Mesodermal cell (in vitro differentiated cells): ENCODE results near the gene EFNA5.

Experiments
- H3K27ac ChIP-seq: 2 replicates; pipeline ENCODE4 v1.7.0; 2013; ENCODE audit warnings: mild to moderate bottlenecking, low read depth, low read length, moderate library complexity; ENCODE audit not compliant: severe bottlenecking
- H3K36me3 ChIP-seq: 2 replicates; pipeline ENCODE4 v1.7.1; 2013; ENCODE audit warnings: mild to moderate bottlenecking, low read length, moderate library complexity; ENCODE audit not compliant: control insufficient read depth, insufficient read depth
- H3K4me1 ChIP-seq: one replicate; pipeline ENCODE4 v1.7.1; 2013; ENCODE audit warnings: mild to moderate bottlenecking, low read length; ENCODE audit not compliant: insufficient read depth, control insufficient read depth, poor library complexity, severe bottlenecking
- H3K4me3 ChIP-seq: 2 replicates; pipeline ENCODE4 v1.7.0; 2013; ENCODE audit warnings: low read length, control low read depth, mild to moderate bottlenecking; ENCODE audit not compliant: insufficient read depth, poor library complexity, severe bottlenecking; ENCODE audit errors: extremely low read depth
- H3K9me3 ChIP-seq: 2 replicates; pipeline ENCODE4 v1.7.1; 2013; ENCODE audit warnings: mild to moderate bottlenecking, low read length, moderate library complexity; ENCODE audit not compliant: control insufficient read depth
- WGBS, 2 experiments: methylation state at CpG; one replicate each; pipeline ENCODE4 v1.1.5; 2013; ENCODE audit warnings: missing lambda C conversion rate in 2 of 2; ENCODE audit not compliant: insufficient coverage in 2 of 2; 5-methylcytosine and 5-hydroxymethylcytosine counted together

EFNA5 gene

DNA sequence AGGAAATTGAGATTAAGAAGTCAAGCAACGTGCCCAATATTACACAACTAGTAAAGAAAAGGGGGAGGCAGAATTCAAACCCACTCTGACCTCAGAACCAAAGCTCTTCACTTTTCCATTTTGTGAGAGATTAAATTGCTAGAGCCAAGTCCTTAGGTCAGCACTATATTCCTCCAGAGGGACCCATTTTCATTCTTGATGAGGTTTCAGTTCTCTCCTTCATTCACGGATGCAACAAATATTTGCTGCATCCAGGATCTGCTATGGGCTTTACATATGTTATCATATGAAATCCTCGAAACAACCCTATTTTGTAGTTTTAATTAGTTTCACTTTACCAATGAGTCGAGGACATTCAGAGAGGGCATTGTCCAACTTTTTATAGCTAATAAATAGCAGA is 239.2 kb downstream of the EFNA5 start:
- H3K9me3 ChIP-seq, result no peaks in the 10 kb centered on the region
- H3K4me3 ChIP-seq, result no peak overlapping the region
- WGBS, 2 experiments, result 60% methylated on average over 1 of the region's 4 CpGs; no CpG with 5 or more reads in 1 of the 2 experiments

DNA sequence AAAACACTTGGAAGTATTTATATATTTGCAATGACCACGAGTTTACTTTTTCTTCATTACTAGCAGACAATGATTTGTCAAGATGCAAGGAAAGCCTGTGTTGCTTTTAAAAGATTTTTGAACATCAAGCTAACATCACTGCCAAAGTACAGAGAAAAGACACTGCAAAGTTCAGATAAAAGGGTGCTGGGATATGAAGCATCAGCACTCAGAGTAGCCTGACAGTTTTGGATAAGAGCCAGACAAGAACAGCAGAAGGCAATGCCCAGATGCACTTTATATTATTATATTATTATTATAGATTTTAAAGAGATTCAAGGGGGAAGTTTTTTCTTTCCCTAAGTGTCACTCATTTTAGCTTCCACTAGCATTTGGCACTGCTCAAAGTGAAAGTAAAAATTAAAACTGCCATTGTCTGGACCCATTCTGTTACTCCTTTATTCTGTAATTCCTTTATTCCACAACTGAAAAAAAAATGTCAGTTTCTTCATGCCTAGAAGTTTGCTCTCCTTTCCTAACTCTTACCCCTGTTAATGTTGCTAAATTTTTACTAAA is 240.6 kb downstream of the EFNA5 start:
- H3K27ac ChIP-seq, result no peak overlapping the region

More for the DNA sequence above, 239.2 kb downstream of the EFNA5 start:
- H3K4me1 ChIP-seq, result peaks cover 9% of the 10 kb centered on the region
- H3K36me3 ChIP-seq, result no peaks in the 10 kb centered on the region
- no peak overlapping the region for H3K27ac ChIP-seq

DNA sequence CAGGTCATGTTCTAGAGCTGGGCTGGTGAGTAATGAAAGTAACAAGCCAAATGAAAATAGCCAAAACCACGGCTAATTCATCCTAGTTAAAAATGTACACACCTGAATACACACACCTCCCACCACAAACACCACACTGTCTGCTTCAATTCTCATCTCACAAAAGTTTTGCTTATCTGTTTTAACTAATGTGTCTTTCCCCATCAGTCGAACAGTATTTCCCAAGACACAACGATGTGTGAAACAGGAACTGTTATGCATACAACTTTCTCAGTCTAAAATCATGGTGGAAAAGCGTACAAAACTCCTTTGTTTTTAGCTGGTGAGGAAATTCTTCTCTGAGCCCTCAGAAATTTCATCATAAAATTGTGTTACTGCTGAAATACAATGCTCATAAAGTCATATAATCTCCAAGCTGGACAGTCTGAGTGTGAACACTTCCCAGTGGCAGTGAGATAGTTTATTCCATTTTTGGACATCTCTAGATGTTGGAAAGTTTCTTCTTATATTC is 242.4 kb downstream of the EFNA5 start:
- H3K4me1 ChIP-seq, result peaks cover 30% of the 10 kb centered on the region
- WGBS, 2 experiments, result 100% methylated on average over 1 to 3 of the region's 4 CpGs
- H3K27ac ChIP-seq, result no peak overlapping the region
- no peak overlapping the region for H3K4me3 ChIP-seq
- no peaks in the 10 kb centered on the region for H3K36me3 ChIP-seq
- H3K9me3 ChIP-seq, result no peaks in the 10 kb centered on the region

More for the DNA sequence above, 240.6 kb downstream of the EFNA5 start:
- WGBS, 2 experiments, result no CpG with 5 or more reads among the region's 1 CpG
- Histone ChIP-seq H3K36me3 (no peaks in the 10 kb centered on the region), H3K4me3 (no peak overlapping the region), H3K4me1 (peaks cover 20% of the 10 kb centered on the region), H3K9me3 (no peaks in the 10 kb centered on the region)

GRCh38 chr5:107426872-107427271 is 243.9 kb downstream of the EFNA5 start:
- H3K4me1 ChIP-seq, result peaks cover 26% of the 10 kb centered on the region
- H3K9me3 ChIP-seq, result no peaks in the 10 kb centered on the region
- WGBS, 2 experiments, result 100% methylated on average over 2 to 4 of the region's 6 CpGs
- no peak overlapping the region for H3K4me3 ChIP-seq
- no peak overlapping the region for H3K27ac ChIP-seq
- no peaks in the 10 kb centered on the region for H3K36me3 ChIP-seq

DNA sequence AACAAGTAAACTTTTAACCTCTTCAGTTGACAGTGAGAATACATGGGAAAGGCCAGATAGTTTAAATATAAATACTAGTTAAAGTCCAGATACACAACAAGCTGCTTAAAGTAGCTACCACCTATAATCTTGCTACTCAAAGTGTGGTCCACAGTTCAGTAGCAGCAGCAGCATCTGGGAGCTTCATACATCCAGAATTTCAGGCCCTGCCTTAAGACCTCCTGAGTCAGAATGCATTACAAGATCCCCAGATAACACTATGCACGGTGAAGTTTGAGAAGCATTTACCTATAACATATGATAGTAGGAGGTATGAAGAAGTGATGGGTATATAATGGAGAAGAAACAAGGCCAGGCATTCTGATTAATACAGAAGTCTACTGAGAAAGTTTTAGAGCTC is 244.5 kb downstream of the EFNA5 start:
- no CpG with 5 or more reads among the region's 1 CpG for WGBS, 2 experiments
- peak overlapping the region; percentile 77 for H3K27ac ChIP-seq
- H3K36me3 ChIP-seq, result no peaks in the 10 kb centered on the region
- H3K4me3 ChIP-seq, result no peak overlapping the region
- H3K9me3 ChIP-seq, result no peaks in the 10 kb centered on the region
- peaks cover 26% of the 10 kb centered on the region for H3K4me1 ChIP-seq

- Histone ChIP-seq H3K36me3 (no peaks in the 10 kb centered on the region), H3K4me3 (no peak overlapping the region), H3K27ac (peak overlapping the region; percentile 77), H3K9me3 (no peaks in the 10 kb centered on the region), H3K4me1 (peaks cover 26% of the 10 kb centered on the region)
- 71 to 75% methylated on average over 1 to 2 of the region's 2 CpGs for WGBS, 2 experiments
These were observed 245.2 kb downstream of the EFNA5 start for GRCh38 chr5:107425541-107426031.

DNA sequence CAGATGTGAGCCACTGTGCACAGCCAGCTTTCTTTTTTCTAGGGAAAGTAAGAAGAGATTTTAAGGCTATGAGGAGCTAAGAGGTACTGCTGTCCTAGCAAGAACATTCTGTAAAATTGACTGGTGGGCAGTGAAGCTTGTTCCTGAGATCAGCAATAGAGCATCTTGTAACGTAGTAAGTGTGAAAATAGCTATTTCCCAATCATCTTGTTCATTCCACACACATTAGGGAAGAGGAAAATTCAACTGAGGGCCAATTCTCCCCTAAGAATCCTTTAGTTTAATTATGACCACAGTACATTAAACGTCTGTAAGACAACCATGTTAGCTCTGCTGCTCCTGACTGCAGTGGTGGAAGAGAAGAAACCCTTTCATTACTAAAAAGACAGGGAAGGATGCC is 246.2 kb downstream of the EFNA5 start:
- Histone ChIP-seq H3K36me3 (no peaks in the 10 kb centered on the region), H3K4me3 (no peak overlapping the region), H3K27ac (peak overlapping the region; percentile 18), H3K4me1 (peaks cover 26% of the 10 kb centered on the region), H3K9me3 (no peaks in the 10 kb centered on the region)
- WGBS, 2 experiments, result 78 to 80% methylated on average over 1 of the region's 2 CpGs

DNA sequence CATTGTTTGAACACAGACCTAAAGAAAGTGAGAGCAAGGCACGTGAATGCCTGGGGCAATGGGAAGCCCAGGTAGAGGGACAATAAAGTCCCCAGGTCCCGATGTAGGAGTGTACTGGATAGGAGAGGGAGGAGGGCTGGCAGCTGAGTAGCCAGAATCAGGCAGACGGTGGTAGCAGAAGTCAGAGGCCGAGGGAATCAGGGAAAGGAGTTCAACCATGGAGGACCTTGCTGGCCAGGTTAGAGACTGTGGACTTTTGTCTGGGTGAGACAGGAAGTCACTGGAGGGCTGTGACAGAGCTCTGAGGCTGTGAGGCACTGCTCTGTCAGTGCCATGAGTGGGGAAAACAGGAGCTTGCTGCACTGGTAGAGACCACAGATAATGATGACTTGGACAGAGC is 248.2 kb downstream of the EFNA5 start:
- Histone ChIP-seq H3K4me1 (peaks cover 26% of the 10 kb centered on the region), H3K36me3 (no peaks in the 10 kb centered on the region), H3K4me3 (no peak overlapping the region), H3K9me3 (no peaks in the 10 kb centered on the region), H3K27ac (no peak overlapping the region)
- 74 to 85% methylated on average over 4 of the region's 4 CpGs for WGBS, 2 experiments

- Histone ChIP-seq H3K27ac (no peak overlapping the region), H3K36me3 (no peaks in the 10 kb centered on the region), H3K4me1 (peaks cover 7% of the 10 kb centered on the region), H3K4me3 (no peak overlapping the region), H3K9me3 (no peaks in the 10 kb centered on the region)
- WGBS, 2 experiments, result 68 to 100% methylated on average over 1 to 3 of the region's 3 CpGs
These were observed 251.2 kb downstream of the EFNA5 start for GRCh38 chr5:107419498-107419897.

DNA sequence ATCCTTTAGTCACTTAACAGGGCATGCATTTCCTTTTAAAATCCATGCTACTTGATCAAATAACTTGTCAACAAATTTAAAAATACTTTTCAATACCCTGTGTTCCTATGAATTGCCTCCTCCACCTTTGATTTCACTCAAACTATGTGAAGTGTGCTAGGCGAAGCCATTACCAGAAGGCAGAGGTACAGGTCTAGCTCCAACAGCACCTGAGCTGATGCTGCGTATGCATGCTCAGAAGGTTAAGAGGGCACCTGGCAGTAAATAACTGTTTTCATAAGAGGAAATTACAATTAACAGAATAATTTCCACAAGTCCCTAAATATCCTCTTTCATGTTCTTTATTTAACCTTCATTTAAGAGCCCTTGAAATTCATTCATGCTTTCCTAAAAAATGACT is 251.8 kb downstream of the EFNA5 start:
- no peaks in the 10 kb centered on the region for H3K36me3 ChIP-seq
- no peak overlapping the region for H3K27ac ChIP-seq
- peaks cover 4% of the 10 kb centered on the region for H3K4me1 ChIP-seq
- no peak overlapping the region for H3K4me3 ChIP-seq
- no peaks in the 10 kb centered on the region for H3K9me3 ChIP-seq
- 100% methylated on average over 2 of the region's 2 CpGs; no CpG with 5 or more reads in 1 of the 2 experiments for WGBS, 2 experiments

GRCh38 chr5:107418071-107418470 is 252.7 kb downstream of the EFNA5 start:
- Histone ChIP-seq H3K4me3 (no peak overlapping the region), H3K4me1 (peaks cover 4% of the 10 kb centered on the region), H3K36me3 (no peaks in the 10 kb centered on the region), H3K27ac (no peak overlapping the region), H3K9me3 (no peaks in the 10 kb centered on the region)
- no CpG with 5 or more reads among the region's 2 CpGs for WGBS, 2 experiments
